NCI-H128 (cell line): Measurements from ENCODE around the gene UNC119.

Experiments used
- DNase-seq: peaks from one replicate; lab custom pipeline; 2025; ENCODE audit not compliant: unreplicated experiment; lab: John Stamatoyannopoulos, UW

UNC119 gene

GRCh38 chr17:28545141-28545503 lies 7.3 kb downstream of the UNC119 start:
- no peak for DNase-seq

GRCh38 chr17:28544402-28545140 lies 7.9 kb downstream of the UNC119 start:
- no peak for DNase-seq

- DNase-seq: no peak
These were observed 11.0 kb downstream of the UNC119 start for GRCh38 chr17:28541439-28541838.

- DNase-seq: no peak
These were observed 12.2 kb downstream of the UNC119 start for GRCh38 chr17:28540231-28540630.

GRCh38 chr17:28538296-28538895 lies 14.0 kb downstream of the UNC119 start:
- no peak for DNase-seq

GRCh38 chr17:28537219-28537610 lies 15.2 kb downstream of the UNC119 start:
- DNase-seq: no peak

- DNase-seq: no peak
These were observed 15.7 kb downstream of the UNC119 start for GRCh38 chr17:28536532-28537218.

GRCh38 chr17:28534740-28535375 lies 17.6 kb downstream of the UNC119 start:
- no peak for DNase-seq

GRCh38 chr17:28533091-28533807 lies 19.2 kb downstream of the UNC119 start:
- no peak for DNase-seq

- DNase-seq: no peak
These were observed 20.1 kb downstream of the UNC119 start for GRCh38 chr17:28532050-28532960.

GRCh38 chr17:28530926-28531325 lies 21.5 kb downstream of the UNC119 start:
- no peak for DNase-seq

GRCh38 chr17:28530250-28530649 lies 22.2 kb downstream of the UNC119 start:
- DNase-seq: no peak

- no peak for DNase-seq
These were observed 23.4 kb downstream of the UNC119 start for GRCh38 chr17:28529013-28529400.

- DNase-seq: no peak
These were observed 24.0 kb downstream of the UNC119 start for GRCh38 chr17:28528327-28529012.

GRCh38 chr17:28527859-28528258 lies 24.6 kb downstream of the UNC119 start:
- DNase-seq: no peak

GRCh38 chr17:28527181-28527681 lies 25.2 kb downstream of the UNC119 start:
- no peak for DNase-seq

GRCh38 chr17:28526381-28526780 lies 26.0 kb downstream of the UNC119 start:
- DNase-seq: no peak

GRCh38 chr17:28524476-28525424 lies 27.7 kb downstream of the UNC119 start:
- no peak for DNase-seq
